ENCODE results near the gene IL1R2.
A peak's percentile ranks its signal among the peaks of the same experiment; 100 is the strongest.

Gene IL1R2

DNA sequence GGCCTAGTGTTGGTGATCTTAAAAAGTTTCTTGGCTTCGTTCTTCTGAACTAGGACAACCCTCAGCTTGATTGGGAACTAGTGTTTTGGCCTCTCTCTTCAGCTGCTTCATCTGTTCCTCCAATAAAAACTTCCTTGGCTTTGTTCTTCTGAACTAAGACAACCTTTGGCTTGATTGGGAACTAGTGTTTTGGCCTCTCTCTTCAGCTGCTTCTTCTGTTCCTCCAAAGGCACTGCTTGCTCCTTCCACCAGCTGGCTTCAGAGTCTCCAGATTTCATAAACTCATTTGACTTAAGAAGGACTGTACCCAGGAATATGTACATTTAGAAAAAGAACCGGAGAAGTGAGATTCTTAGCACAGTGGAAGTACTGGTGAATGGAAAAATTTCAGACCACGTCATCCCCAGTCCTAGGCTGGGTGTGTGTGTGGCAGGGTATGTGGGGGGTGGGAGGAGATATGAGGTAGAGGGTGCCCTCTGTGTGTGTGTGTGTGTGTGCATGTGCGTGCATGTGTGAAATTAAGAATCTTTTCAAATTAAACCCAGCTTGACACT is 20.4 kb downstream of the IL1R2 start:
- no peak for DNase-seq (ENCODE audit: insufficient read length, low spot score)
- no peak for TF ChIP-seq POLR2A (IDR thresholded peaks at IDR 0.05; ENCODE audit: low read depth, low read length)
- FAIRE-seq: no peak

DNA sequence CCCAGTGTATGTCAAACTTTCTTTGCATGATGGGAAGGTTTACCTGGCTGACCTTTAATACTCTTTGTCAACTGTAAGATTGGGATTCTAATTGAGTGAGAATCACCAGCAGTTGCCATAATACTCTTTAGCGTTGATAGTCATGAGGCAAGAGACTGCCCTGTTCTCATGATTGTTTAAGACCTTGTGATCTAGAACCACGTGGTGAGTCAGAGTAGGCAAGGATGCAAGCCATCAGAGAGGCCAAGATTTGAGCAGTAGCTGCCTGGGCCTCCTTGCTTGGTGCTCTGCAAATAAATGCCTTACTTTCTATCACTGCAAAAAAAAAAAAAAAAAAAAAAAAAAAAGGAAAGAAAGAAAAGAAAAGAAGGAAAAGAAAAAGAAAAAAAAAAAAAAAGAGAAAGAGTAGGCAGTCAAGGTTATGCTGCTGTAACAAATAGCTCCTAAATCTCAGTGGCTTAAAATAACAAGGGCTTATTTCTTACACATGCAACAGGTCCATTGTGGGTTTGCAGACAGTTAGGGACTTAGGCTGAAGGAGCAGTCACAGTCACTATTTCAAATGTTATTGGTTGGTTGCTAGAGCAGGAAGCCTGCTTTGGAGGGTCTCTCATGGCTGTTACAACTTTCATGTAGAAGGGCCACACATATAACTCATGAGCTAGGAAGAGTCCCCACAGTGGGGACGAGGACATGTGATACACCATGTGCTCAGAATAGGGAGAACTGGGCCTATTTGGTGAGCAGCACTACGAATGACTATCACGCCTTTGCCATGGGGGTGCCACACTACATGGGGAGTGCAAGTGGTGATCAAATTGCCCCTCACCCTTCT is 21.7 kb downstream of the IL1R2 start:
- FAIRE-seq: no peak

DNA sequence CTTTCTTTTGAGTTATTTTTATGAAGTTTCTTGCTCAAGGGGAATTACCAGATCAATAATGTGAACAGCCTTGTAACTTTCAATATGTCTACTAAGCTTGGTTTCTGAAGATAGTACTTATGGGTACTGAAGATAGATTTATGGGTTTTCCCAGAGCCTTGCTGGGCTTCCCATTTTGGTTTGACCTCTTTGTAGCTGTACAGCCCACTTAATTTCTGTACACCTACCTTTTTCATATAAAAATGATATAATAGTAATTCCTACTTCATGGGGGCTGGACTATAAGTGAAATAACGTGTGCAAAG is 22.2 kb downstream of the IL1R2 start:
- FAIRE-seq (no peak), DNase-seq (ENCODE audit: insufficient read length, low spot score) (no peak)
- TF ChIP-seq POLR2A (IDR thresholded peaks at IDR 0.05; ENCODE audit: low read depth, low read length): no peak

More for the DNA sequence above, 21.7 kb downstream of the IL1R2 start:
- DNase-seq (ENCODE audit: insufficient read length, low spot score): no peak
- no peak for TF ChIP-seq POLR2A (IDR thresholded peaks at IDR 0.05; ENCODE audit: low read depth, low read length)

GRCh38 chr2:102015399-102015798 is 23.6 kb downstream of the IL1R2 start:
- TF ChIP-seq POLR2A (IDR thresholded peaks at IDR 0.05; ENCODE audit: low read depth, low read length): no peak
- DNase-seq (ENCODE audit: insufficient read length, low spot score) (no peak), FAIRE-seq (no peak)

- no peak for DNase-seq (ENCODE audit: insufficient read length, low spot score)
- FAIRE-seq: no peak
- no peak for TF ChIP-seq POLR2A (IDR thresholded peaks at IDR 0.05; ENCODE audit: low read depth, low read length)
These were observed 24.7 kb downstream of the IL1R2 start for GRCh38 chr2:102016399-102016955.

GRCh38 chr2:102018823-102019445 is 27.2 kb downstream of the IL1R2 start:
- TF ChIP-seq POLR2A (IDR thresholded peaks at IDR 0.05; ENCODE audit: low read depth, low read length): no peak
- DNase-seq (ENCODE audit: insufficient read length, low spot score) (no peak), FAIRE-seq (no peak)

GRCh38 chr2:102020596-102021170 is 28.9 kb downstream of the IL1R2 start:
- DNase-seq (ENCODE audit: insufficient read length, low spot score) (peak; percentile 67), FAIRE-seq (peak; percentile 20)
- TF ChIP-seq POLR2A (IDR thresholded peaks at IDR 0.05; ENCODE audit: low read depth, low read length): no peak

GRCh38 chr2:102021779-102022178 is 30.0 kb downstream of the IL1R2 start:
- FAIRE-seq: no peak
- no peak for DNase-seq (ENCODE audit: insufficient read length, low spot score)
- no peak for TF ChIP-seq POLR2A (IDR thresholded peaks at IDR 0.05; ENCODE audit: low read depth, low read length)

DNA sequence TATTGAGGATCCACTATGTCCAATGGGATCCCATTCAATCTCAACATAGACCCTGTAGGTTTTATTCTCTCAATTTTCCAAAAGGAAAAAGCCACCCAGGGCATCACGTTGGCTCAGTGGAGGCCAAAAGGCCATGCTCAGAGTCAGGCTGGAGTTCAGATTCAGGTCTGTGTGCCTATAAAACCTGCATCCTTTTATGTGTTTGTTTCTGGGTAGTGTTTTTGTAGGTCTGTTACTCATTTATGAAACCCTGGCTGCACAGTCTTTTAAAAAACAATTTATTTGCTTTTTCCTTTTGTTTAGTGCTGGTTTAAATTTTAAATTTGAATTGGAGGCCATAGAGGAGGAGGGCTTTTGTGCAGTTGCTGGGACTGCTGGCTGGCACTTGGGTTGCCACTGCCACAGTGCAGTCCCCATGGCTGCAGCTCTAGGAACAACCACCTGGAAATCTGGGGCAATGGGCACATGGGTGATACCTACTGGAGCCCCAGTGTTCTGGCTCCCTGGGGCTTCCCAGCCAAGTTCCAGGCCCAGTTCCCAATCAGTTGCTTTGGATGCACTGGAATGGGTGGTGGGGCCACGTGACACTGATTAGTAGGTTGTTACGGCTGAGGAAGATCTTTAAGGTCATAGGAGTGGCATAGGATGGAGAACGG is 31.3 kb downstream of the IL1R2 start:
- TF ChIP-seq POLR2A (IDR thresholded peaks at IDR 0.05; ENCODE audit: low read depth, low read length): no peak
- no peak for DNase-seq (ENCODE audit: insufficient read length, low spot score)
- no peak for FAIRE-seq

DNA sequence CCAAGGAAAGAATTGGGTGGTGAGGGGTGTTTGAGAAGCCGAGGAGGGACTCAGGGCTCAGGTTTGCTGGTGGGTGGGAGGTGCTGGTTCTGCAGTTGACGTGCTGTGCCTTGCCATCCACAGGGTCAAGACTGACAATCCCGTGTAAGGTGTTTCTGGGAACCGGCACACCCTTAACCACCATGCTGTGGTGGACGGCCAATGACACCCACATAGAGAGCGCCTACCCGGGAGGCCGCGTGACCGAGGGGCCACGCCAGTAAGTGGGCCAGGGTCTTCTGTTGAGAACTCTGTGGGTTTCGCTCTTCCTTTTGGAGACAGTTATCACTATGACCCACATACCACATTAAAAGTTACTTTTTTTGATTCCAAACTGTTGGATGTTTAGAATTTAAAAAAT is 32.6 kb downstream of the IL1R2 start:
- TF ChIP-seq POLR2A (IDR thresholded peaks at IDR 0.05; ENCODE audit: low read depth, low read length): no peak
- no peak for DNase-seq (ENCODE audit: insufficient read length, low spot score)
- FAIRE-seq: no peak

DNA sequence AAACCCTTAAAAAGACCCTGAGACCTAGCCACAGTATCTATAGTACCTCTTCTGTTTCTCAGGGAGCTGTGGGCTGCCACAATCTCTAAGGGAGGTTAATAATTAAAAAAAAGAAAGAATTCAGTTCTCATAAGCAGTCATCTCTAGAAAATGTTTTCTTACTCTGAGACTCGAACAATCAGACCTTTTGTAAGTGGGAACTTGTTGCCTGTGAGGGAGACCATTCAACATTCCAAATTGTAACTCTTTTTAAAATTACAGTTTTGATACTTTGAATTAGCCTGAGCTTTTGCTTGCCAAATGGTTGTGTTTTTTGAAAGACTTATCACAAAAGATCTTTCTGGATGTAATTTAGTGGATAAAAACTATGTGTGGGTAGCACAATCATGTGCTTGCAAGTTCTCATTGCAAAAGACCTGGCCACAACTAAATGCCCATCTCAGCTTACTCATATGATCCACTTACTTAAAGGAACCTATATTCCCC is 33.3 kb downstream of the IL1R2 start:
- no peak for FAIRE-seq
- no peak for TF ChIP-seq POLR2A (IDR thresholded peaks at IDR 0.05; ENCODE audit: low read depth, low read length)

GRCh38 chr2:102025583-102026267 is 34.0 kb downstream of the IL1R2 start:
- no peak for FAIRE-seq
- TF ChIP-seq POLR2A (IDR thresholded peaks at IDR 0.05; ENCODE audit: low read depth, low read length): no peak

More for the DNA sequence above, 33.3 kb downstream of the IL1R2 start:
- no peak for DNase-seq (ENCODE audit: insufficient read length, low spot score)

More at GRCh38 chr2:102025583-102026267, 34.0 kb downstream of the IL1R2 start:
- DNase-seq (ENCODE audit: insufficient read length, low spot score): no peak
